ENCODE results near the gene ADPRS.
A peak's percentile ranks its signal among the peaks of the same experiment; 100 is the strongest.

ADPRS gene, protein sequence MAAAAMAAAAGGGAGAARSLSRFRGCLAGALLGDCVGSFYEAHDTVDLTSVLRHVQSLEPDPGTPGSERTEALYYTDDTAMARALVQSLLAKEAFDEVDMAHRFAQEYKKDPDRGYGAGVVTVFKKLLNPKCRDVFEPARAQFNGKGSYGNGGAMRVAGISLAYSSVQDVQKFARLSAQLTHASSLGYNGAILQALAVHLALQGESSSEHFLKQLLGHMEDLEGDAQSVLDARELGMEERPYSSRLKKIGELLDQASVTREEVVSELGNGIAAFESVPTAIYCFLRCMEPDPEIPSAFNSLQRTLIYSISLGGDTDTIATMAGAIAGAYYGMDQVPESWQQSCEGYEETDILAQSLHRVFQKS

GRCh38 chr1:36088577-36089392 is at the start of gene ADPRS:
ADPRS (plus strand) TSS chr1:36088892; CDS start chr1:36088905, 13 bp downstream.
- DNase-seq (ENCODE audit: low read depth, low spot score): peak; percentile 78

GRCh38 chr1:36040238-36040637 is 48.5 kb upstream of the ADPRS start:
- no peak for DNase-seq (ENCODE audit: low read depth, low spot score)

GRCh38 chr1:36051821-36052220 is 36.9 kb upstream of the ADPRS start:
- DNase-seq (ENCODE audit: low read depth, low spot score): no peak

- no peak for DNase-seq (ENCODE audit: low read depth, low spot score)
Observed at GRCh38 chr1:36053978-36054377, 34.7 kb upstream of the ADPRS start.

GRCh38 chr1:36055706-36056105 is 33.0 kb upstream of the ADPRS start:
- DNase-seq (ENCODE audit: low read depth, low spot score): no peak

- DNase-seq (ENCODE audit: low read depth, low spot score): no peak
Observed at GRCh38 chr1:36062315-36062714, 26.4 kb upstream of the ADPRS start.

- no peak for DNase-seq (ENCODE audit: low read depth, low spot score)
Observed at GRCh38 chr1:36067871-36068270, 20.8 kb upstream of the ADPRS start.

- DNase-seq (ENCODE audit: low read depth, low spot score): no peak
Observed at GRCh38 chr1:36068866-36069265, 19.8 kb upstream of the ADPRS start.

GRCh38 chr1:36070349-36070748 is 18.3 kb upstream of the ADPRS start:
- DNase-seq (ENCODE audit: low read depth, low spot score): no peak

- no peak for DNase-seq (ENCODE audit: low read depth, low spot score)
Observed at GRCh38 chr1:36076979-36077573, 11.6 kb upstream of the ADPRS start.

DNA sequence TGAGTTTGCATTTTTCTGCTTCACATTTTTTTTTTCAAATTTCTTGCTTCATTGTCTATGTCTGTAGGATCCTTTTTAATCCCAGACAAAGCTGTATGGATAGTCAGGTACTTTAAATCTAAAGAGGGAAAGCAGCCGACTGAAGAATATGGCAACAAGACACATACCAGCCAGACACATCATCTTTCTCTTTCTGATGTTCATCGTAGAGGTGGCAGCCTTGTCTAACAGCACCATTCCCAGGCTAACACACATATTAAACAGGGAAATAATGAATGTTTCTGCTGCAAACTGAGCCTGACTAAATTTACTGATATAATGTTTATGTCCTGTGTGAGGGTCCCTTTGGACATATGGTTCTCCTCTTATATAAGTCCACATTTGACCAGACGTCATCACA is 8.5 kb upstream of the ADPRS start:
- no peak for DNase-seq (ENCODE audit: low read depth, low spot score)

- DNase-seq (ENCODE audit: low read depth, low spot score): no peak
Observed at GRCh38 chr1:36080801-36081200, 7.9 kb upstream of the ADPRS start.

- no peak for DNase-seq (ENCODE audit: low read depth, low spot score)
Observed at GRCh38 chr1:36081926-36082485, 6.7 kb upstream of the ADPRS start.

DNA sequence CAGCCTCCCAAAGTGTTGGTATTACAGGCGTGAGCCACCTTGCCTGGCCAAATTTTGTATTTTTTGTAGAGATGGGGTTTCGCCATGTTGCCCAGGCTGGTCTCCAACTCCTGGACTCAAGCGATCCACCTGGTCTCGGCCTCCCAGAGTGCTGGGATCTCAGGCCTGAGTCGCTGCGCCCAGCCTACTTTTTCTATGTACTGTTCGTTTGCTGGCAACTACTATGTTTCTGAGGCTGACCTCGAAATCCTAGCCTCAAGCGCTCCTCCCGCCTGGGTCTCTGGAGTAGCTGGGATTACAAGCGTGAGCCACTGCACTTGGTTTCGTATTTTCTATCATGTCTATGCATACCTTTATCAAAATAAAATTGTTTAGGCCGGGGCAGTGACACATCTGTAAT is 5.5 kb upstream of the ADPRS start:
- DNase-seq (ENCODE audit: low read depth, low spot score): no peak

DNA sequence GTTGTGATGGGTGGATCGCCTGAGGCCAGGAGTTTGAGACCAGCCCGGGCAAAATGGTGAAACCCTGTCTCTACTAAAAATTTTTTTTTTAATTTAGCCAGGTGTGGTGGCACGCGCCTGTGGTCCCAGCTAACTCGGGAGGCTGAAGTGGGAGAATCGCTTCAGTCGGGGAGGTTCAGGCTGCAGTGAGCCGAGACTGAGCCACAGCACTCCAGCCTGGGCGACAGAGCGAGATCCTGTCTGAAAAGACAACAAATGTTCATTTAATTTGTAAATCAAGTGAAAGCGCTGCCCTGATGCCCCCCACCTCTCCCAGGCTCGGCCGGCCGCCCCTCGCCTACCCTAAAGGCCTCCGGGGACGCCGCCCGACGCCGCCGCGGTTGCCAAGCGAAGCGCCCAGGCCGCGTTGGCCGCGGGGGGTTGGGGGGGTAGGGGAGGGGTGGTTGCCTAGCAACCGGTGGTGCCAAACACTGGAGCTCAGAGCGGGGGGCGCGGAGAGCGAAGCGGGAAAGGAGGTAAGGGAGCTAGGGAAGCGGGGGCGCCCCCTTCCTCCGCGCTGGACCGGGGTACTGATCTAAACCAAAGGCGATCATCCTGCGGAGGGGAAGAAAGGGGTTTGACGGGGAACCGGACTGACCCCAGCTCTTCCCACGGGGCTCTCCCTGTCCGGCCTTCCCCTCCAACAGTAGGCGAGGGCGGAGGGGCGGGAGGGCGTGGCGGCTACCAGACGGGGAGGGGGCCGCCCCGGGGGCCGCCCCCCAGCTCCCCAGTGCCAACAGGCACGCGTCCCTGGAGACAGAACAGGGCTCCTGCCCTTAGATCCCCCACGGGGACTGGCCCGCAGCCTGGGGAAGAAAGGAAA is 4.8 kb upstream of the ADPRS start, which contains the start of gene TEKT2:
TEKT2 (plus strand) TSS at position 460 of the 862 bp plus-strand sequence. CDS start 828 bp downstream, outside the sequence.
- DNase-seq (ENCODE audit: low read depth, low spot score): no peak

GRCh38 chr1:36084497-36085115 is 4.1 kb upstream of the ADPRS start:
- DNase-seq (ENCODE audit: low read depth, low spot score): no peak

- DNase-seq (ENCODE audit: low read depth, low spot score): no peak
Observed at GRCh38 chr1:36085126-36085525, 3.6 kb upstream of the ADPRS start.

DNA sequence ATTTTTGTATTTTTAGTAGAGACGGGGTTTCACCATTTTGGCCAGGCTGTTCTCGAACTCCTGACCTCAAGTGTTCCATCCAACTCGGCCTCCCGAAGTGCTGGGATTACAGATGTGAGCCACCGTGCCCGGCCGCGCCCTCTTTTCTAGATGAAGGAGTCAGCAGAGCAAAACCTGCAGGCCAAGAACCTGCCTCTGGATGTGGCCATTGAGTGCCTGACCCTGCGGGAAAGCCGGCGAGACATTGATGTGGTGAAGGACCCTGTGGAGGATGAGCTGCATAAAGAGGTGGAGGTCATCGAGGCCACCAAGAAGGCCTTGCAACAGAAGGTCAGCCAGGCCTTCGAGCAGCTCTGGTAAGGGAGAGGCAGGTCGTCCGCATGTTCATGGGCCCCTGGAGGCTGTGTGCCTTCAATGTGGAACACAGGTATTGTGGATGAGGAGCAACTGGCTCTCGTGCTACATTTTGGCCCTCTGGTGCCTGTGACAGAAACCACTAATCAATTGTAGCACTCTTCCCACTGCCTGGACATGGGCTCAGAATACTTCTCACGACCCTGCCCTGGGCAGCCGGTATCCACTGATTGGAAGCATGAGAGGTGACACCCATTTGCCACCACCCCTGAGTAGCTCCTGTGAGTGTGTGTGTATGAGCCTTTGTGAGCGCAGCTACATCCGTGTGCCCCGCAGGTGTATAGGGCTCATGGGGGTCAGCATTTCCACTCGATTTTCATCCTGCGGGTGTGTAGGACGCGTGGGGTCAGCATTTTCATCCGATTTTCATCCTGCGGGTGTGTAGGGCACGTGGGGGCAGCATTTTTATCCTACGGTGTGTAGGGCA is 2.8 kb upstream of the ADPRS start:
- no peak for DNase-seq (ENCODE audit: low read depth, low spot score)

DNA sequence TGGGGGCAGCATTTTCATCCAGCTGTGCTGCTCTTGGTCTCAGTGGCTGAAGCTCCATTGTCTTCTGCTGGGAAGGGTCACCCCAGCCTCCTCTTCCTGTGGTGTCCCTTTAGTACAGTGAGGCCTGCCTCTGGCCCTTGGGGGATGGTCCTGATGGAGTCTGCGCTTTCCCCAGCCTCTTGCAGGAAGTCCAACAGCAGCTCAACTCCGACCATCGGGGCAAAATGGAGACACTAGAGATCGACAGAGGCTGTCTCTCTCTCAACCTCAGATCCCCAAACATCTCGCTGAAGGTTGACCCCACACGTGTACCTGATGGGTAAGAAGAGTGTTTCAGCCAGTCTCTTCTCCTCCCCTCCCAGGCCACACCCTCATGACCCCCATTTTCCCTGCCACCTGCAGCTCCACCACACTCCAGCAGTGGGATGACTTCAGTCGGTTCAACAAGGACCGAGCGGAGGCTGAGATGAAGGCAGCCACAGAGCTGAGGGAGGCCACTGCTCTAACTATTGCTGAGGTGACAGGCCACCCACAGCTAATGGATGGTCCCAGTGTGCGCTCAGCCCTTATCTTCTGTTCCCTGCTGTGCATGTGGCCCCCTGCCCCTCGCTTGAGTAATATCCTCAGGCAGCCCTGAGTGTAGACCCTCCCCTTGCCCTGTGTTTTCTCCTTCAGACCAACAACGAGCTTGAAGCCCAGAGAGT is 2.0 kb upstream of the ADPRS start:
- no peak for DNase-seq (ENCODE audit: low read depth, low spot score)

All from activated naive CD8-positive, alpha-beta T cell treated with anti-CD3 and anti-CD28 coated beads, Interleukin-2, amount 50 U/mL, for 16 hours (primary cell).